Adrenal gland (tissue), 12 donors: Measurements from ENCODE around the gene ETV7. TPM values are rescaled to one million over a fixed set of nuclear protein-coding genes. Genes with fewer than 3 reads are reported as not detected.
A peak's percentile ranks its signal among the peaks of the same experiment; 100 is the strongest.

Experiments used
- DNase-seq, 7 donors: peaks; one replicate each; pipeline ENCODE4 v3.0.0-alpha.2; 2019 to 2020
- H3K27ac ChIP-seq, 5 donors: fragments of 200-600 bp; sonication (generic) in 4 of 5; 1 replicate in 3 of 5; 2 replicates in 2 of 5; pipeline versions ENCODE4 v1.5.1 to v1.8.0; 2016 to 2020; ENCODE audit warnings: mild to moderate bottlenecking in 1 of 5
- H3K27me3 ChIP-seq: fragments of 200-600 bp; 2 replicates; pipeline ENCODE4 v1.8.0; 2021
- H3K36me3 ChIP-seq, 2 donors: fragments of 200-600 bp; replicated peaks in 1 of 2; 1 replicate in 1 of 2; 2 replicates in 1 of 2; pipeline versions ENCODE4 v1.5.1 to v1.8.0; 2018 to 2022
- H3K4me1 ChIP-seq, 2 donors: fragments of 200-600 bp; replicated peaks in 1 of 2; 1 replicate in 1 of 2; 2 replicates in 1 of 2; pipeline versions ENCODE4 v1.5.1 to v1.8.0; 2018 to 2021
- H3K4me3 ChIP-seq, 4 donors: fragments of 200-600 bp; sonication (generic) in 3 of 4; one replicate each; pipeline ENCODE4 v1.5.1; 2016 to 2018
- H3K9me3 ChIP-seq, 3 donors: fragments of 200-600 bp; sonication (generic) in 1 of 3; replicated peaks in 1 of 3; 1 replicate in 2 of 3; 2 replicates in 1 of 3; pipeline versions ENCODE4 v1.5.1 to v1.8.0; 2016 to 2021
- CTCF ChIP-seq, 6 experiments: fragments of 450-650 bp in 4 of 6; fragments of 200-600 bp in 2 of 6; sonication (generic) in 1 of 6; IDR thresholded peaks; 1 replicate in 5 of 6; 2 replicates in 1 of 6; pipeline versions ENCODE4 v1.5.1 to v1.8.0; 2016 to 2021; ENCODE audit warnings: antibody characterized with exemption in 6 of 6, mild to moderate bottlenecking in 2 of 6, moderate library complexity in 1 of 6
- POLR2A ChIP-seq, 2 donors: fragments of 450-650 bp; IDR thresholded peaks; one replicate each; pipeline ENCODE4 v1.6.1; 2017; ENCODE audit warnings: antibody characterized with exemption in 2 of 2, mild to moderate bottlenecking in 2 of 2, moderate library complexity in 1 of 2
- WGBS, 4 donors: extraction: QIAGEN DNeasy Blood & Tissue Kit in 2 of 4; methylation state at CpG; one replicate each; pipeline versions ENCODE4 v1.1.5 to v1.1.7; 2013 to 2017; 5-methylcytosine and 5-hydroxymethylcytosine counted together
- intact Hi-C, 2 donors: fragments of 100-400 bp; cut with DNase I; formaldehyde crosslinking; loops; one replicate each; pipeline versions ENCODE4 v1.14.1 to v1.15.0; 2022 to 2023
- polyA plus RNA-seq, 3 donors: library from polyadenylated mRNA; stranded (reverse); fragments of 200-250 nt in 2 of 3; fragments of 350-450 nt in 1 of 3; fragmentation: Illumina TruSeq in 1 of 3; extraction: RNeasy Lipid Tissue Mini Kit (QIAGEN cat#74804) in 1 of 3; gene quantifications; one replicate each; pipeline ENCODE4 v1.2.3, GENCODE V29; 2013 to 2014
- total RNA-seq, 9 donors: library from RNA; depleted of rRNA in 4 of 9; stranded (reverse); fragments of >200 nt in 4 of 9; fragments of 120-200 nt in 1 of 9; fragmentation: NEBNext Ultra II Directional in 1 of 9; extraction: Animal tissue kit (Norgen Biotek cat#: 25700) in 1 of 9; gene quantifications; one replicate each; pipeline versions ENCODE4 v1.1.0 to v1.2.4, GENCODE V29; 2013 to 2023
- donor health status: healthy with polysubstance abuse.
- donor health status: Bipolar disorder and iron deficiency.
- donor health status: DM: yes; HTN: yes; CAD: no.
- donor health status: DM: no; HTN: no; CAD: no.
- donor health status: DM: no; HTN: no; CAD: no.
- donor health status: DM: yes; HTN: yes; CAD: no.

The ETV7 gene
- total and polyA plus RNA-seq, 12 donors: 0.28 to 6.0 (median 2.3) TPM; not detected in 1

- DNase-seq: peak in 1 of 7 donors; percentile 75
- H3K4me1 ChIP-seq: peaks cover 0 to 10% of the 10 kb centered on the region in 2 donors
- no peaks in the 10 kb centered on the region for H3K27me3 ChIP-seq
- TF ChIP-seq POLR2A (IDR thresholded peaks at IDR 0.05) (no peak), CTCF (IDR thresholded peaks at IDR 0.05) (no peak)
- no peaks in the 10 kb centered on the region for H3K36me3 ChIP-seq
- H3K9me3 ChIP-seq: no peaks in the 10 kb centered on the region
- peak overlapping the region in 1 of 5 donors; percentile 36 for H3K27ac ChIP-seq
- intact Hi-C loops: no loop called here
- WGBS, 4 donors: 57 to 72% (median 65%) methylated on average over 4 to 7 of the region's 7 CpGs
- no peak overlapping the region for H3K4me3 ChIP-seq
Observed at GRCh38 chr6:36326356-36326995, 61.0 kb downstream of the ETV7 start.

GRCh38 chr6:36324715-36325114 is 62.8 kb downstream of the ETV7 start:
- TF ChIP-seq POLR2A (IDR thresholded peaks at IDR 0.05): no peak
- TF ChIP-seq CTCF (IDR thresholded peaks at IDR 0.05): no peak
- 89 to 95% (median 91%) methylated on average over 2 to 4 of the region's 4 CpGs for WGBS, 4 donors
- peaks cover 0 to 10% of the 10 kb centered on the region in 2 donors for H3K4me1 ChIP-seq
- H3K27ac ChIP-seq: no peak overlapping the region
- no peaks in the 10 kb centered on the region for H3K36me3 ChIP-seq
- DNase-seq: no peak
- no peak overlapping the region for H3K4me3 ChIP-seq
- H3K27me3 ChIP-seq: no peaks in the 10 kb centered on the region
- intact Hi-C loops: no loop called here
- no peaks in the 10 kb centered on the region for H3K9me3 ChIP-seq

- TF ChIP-seq POLR2A (IDR thresholded peaks at IDR 0.05) (no peak), CTCF (IDR thresholded peaks at IDR 0.05) (no peak)
- 69 to 96% (median 90%) methylated on average over 6 of the region's 6 CpGs for WGBS, 4 donors
- DNase-seq: no peak
- Histone ChIP-seq H3K27me3 (no peaks in the 10 kb centered on the region), H3K4me1 (peaks cover 0 to 10% of the 10 kb centered on the region in 2 donors), H3K27ac (no peak overlapping the region), H3K36me3 (no peaks in the 10 kb centered on the region), H3K4me3 (no peak overlapping the region), H3K9me3 (no peaks in the 10 kb centered on the region)
- intact Hi-C loops: no loop called here
Observed at GRCh38 chr6:36324191-36324590, 63.3 kb downstream of the ETV7 start.

- Histone ChIP-seq H3K9me3 (no peaks in the 10 kb centered on the region), H3K36me3 (no peaks in the 10 kb centered on the region), H3K4me1 (peaks cover 0 to 10% of the 10 kb centered on the region in 2 donors), H3K27ac (no peak overlapping the region), H3K4me3 (no peak overlapping the region), H3K27me3 (no peaks in the 10 kb centered on the region)
- DNase-seq: peak in 3 of 7 donors; percentile 40 to 84 (median 44)
- intact Hi-C loops: no loop called here
- no peak for TF ChIP-seq CTCF (IDR thresholded peaks at IDR 0.05)
- no peak for TF ChIP-seq POLR2A (IDR thresholded peaks at IDR 0.05)
- 65 to 78% (median 68%) methylated on average over 5 to 8 of the region's 8 CpGs for WGBS, 4 donors
Observed at GRCh38 chr6:36323062-36323461, 64.4 kb downstream of the ETV7 start.
